ENCODE results near the gene ADGRD2.

The ADGRD2 gene

DNA sequence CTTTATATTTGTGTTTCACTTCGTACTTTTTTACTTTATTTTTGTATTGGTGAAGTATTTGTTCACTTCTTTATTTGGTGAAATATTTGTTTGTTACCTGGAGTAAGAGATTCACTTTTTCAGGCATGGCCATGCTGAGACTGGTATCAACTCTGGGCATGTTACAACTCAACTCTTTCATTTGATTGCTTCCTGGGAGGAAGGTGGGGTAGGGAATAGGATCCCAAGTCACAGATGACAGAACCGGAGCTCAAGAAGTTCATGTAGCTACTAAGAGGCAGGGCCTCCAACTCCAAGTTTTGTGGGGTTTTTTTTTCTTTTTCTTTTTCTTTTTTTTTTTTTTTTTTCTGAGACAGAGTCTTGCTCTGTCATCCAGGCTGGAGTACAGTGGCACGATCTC, 6.1 kb upstream of the ADGRD2 start:
- Histone ChIP-seq H3K18ac (ENCODE audit: low read length) (no peak overlapping the region), H2BK5ac (ENCODE audit: low read length) (no peak overlapping the region), H4K8ac (ENCODE audit: low read depth, low read length) (no peak overlapping the region), H3K4me2 (ENCODE audit: low read length) (no peak overlapping the region), H3K4ac (ENCODE audit: low read depth, low read length) (no peak overlapping the region), H3K4me3 (ENCODE audit: low read length) (no peak overlapping the region), H3K56ac (ENCODE audit: low read length) (no peak overlapping the region), H3K23ac (ENCODE audit: low read length) (no peak overlapping the region), H3K4me1 (ENCODE audit: control insufficient read depth, low read depth, low read length) (no peaks in the 10 kb centered on the region), H3K36me3 (ENCODE audit: control insufficient read depth, insufficient read depth, low read length) (no peaks in the 10 kb centered on the region), H3K27me3 (ENCODE audit: insufficient read depth, low read length, poor library complexity) (no peaks in the 10 kb centered on the region), H3K9ac (ENCODE audit: low read length) (no peak overlapping the region), H2BK120ac (ENCODE audit: low read depth, low read length) (no peak overlapping the region), H3K27ac (ENCODE audit: low read depth, low read length) (no peak overlapping the region), H4K5ac (ENCODE audit: low read length) (no peak overlapping the region), H2BK15ac (replicated peaks; ENCODE audit: low read depth) (no peak overlapping the region), H2AK5ac (ENCODE audit: low read length) (no peak overlapping the region), H3K79me2 (ENCODE audit: control insufficient read depth, insufficient read depth, low read length) (no peaks in the 10 kb centered on the region), H3K79me1 (ENCODE audit: low read length) (no peaks in the 10 kb centered on the region)
- no CpG with 5 or more reads among the region's 3 CpGs for WGBS (ENCODE audit: extremely low coverage, insufficient coverage, low lambda C conversion rate)
- DNase-seq = no peak

DNA sequence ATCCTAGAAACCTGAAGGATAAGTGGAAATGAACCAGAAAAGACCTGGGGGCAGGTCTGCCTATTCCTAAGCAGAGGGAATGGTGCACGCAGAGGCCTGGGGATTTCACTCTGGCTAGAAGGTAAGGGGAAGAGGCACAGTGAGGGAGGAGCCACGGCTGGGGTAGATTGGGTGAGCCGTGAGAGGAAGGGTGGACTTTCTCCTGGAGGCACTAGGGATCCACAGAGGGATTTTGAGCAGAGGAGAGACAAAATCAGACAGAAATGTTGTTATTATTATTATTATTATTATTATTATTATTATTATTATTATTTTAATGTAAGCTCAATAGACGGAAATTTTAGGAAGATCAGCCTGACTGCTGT, 3.0 kb upstream of the ADGRD2 start:
- Histone ChIP-seq H3K4me2 (ENCODE audit: low read length) (no peak overlapping the region), H3K79me2 (ENCODE audit: control insufficient read depth, insufficient read depth, low read length) (no peaks in the 10 kb centered on the region), H3K23ac (ENCODE audit: low read length) (no peak overlapping the region), H2BK120ac (ENCODE audit: low read depth, low read length) (no peak overlapping the region), H3K18ac (ENCODE audit: low read length) (no peak overlapping the region), H3K27me3 (ENCODE audit: insufficient read depth, low read length, poor library complexity) (no peaks in the 10 kb centered on the region), H4K8ac (ENCODE audit: low read depth, low read length) (no peak overlapping the region), H3K9ac (ENCODE audit: low read length) (no peak overlapping the region), H3K27ac (ENCODE audit: low read depth, low read length) (no peak overlapping the region), H3K4me1 (ENCODE audit: control insufficient read depth, low read depth, low read length) (peaks cover 4% of the 10 kb centered on the region), H2AK5ac (ENCODE audit: low read length) (no peak overlapping the region), H3K36me3 (ENCODE audit: control insufficient read depth, insufficient read depth, low read length) (no peaks in the 10 kb centered on the region), H4K5ac (ENCODE audit: low read length) (no peak overlapping the region), H2BK15ac (replicated peaks; ENCODE audit: low read depth) (no peak overlapping the region), H3K56ac (ENCODE audit: low read length) (no peak overlapping the region), H2BK5ac (ENCODE audit: low read length) (no peak overlapping the region), H3K4ac (ENCODE audit: low read depth, low read length) (no peak overlapping the region), H3K4me3 (ENCODE audit: low read length) (no peak overlapping the region), H3K79me1 (ENCODE audit: low read length) (no peaks in the 10 kb centered on the region)
- DNase-seq = no peak
- no CpG with 5 or more reads among the region's 4 CpGs for WGBS (ENCODE audit: extremely low coverage, insufficient coverage, low lambda C conversion rate)

DNA sequence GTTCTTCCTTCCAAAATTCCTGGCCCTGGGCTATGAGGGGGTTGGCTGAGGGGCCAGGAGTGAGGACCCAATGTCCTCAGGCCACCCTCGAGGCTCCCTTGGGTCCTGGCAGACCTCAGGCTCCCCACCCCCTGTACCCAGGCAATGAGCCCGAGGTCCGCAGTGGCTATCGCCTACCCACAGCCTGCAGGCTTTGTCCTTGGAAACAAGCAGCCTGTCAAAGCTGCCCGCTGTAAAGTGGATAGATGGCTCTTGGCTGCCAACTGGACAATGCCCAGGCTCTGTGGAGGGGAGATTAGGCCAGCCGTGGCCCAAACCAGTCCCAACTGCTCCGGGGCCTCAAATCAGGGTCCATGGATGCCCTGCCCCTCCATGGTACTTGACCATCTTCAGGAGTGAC, 2.2 kb upstream of the ADGRD2 start:
- Histone ChIP-seq H2BK15ac (replicated peaks; ENCODE audit: low read depth) (no peak overlapping the region), H4K8ac (ENCODE audit: low read depth, low read length) (no peak overlapping the region), H3K79me1 (ENCODE audit: low read length) (no peaks in the 10 kb centered on the region), H3K27ac (ENCODE audit: low read depth, low read length) (no peak overlapping the region), H3K4me2 (ENCODE audit: low read length) (no peak overlapping the region), H3K18ac (ENCODE audit: low read length) (no peak overlapping the region), H3K56ac (ENCODE audit: low read length) (no peak overlapping the region), H2BK5ac (ENCODE audit: low read length) (no peak overlapping the region), H3K4me1 (ENCODE audit: control insufficient read depth, low read depth, low read length) (peaks cover 4% of the 10 kb centered on the region), H3K4ac (ENCODE audit: low read depth, low read length) (no peak overlapping the region), H3K23ac (ENCODE audit: low read length) (no peak overlapping the region), H3K79me2 (ENCODE audit: control insufficient read depth, insufficient read depth, low read length) (no peaks in the 10 kb centered on the region), H3K36me3 (ENCODE audit: control insufficient read depth, insufficient read depth, low read length) (no peaks in the 10 kb centered on the region), H2BK120ac (ENCODE audit: low read depth, low read length) (no peak overlapping the region), H4K5ac (ENCODE audit: low read length) (no peak overlapping the region), H2AK5ac (ENCODE audit: low read length) (no peak overlapping the region), H3K9ac (ENCODE audit: low read length) (no peak overlapping the region), H3K4me3 (ENCODE audit: low read length) (no peak overlapping the region), H3K27me3 (ENCODE audit: insufficient read depth, low read length, poor library complexity) (no peaks in the 10 kb centered on the region)
- WGBS (ENCODE audit: extremely low coverage, insufficient coverage, low lambda C conversion rate) = no CpG with 5 or more reads among the region's 7 CpGs
- DNase-seq = no peak

DNA sequence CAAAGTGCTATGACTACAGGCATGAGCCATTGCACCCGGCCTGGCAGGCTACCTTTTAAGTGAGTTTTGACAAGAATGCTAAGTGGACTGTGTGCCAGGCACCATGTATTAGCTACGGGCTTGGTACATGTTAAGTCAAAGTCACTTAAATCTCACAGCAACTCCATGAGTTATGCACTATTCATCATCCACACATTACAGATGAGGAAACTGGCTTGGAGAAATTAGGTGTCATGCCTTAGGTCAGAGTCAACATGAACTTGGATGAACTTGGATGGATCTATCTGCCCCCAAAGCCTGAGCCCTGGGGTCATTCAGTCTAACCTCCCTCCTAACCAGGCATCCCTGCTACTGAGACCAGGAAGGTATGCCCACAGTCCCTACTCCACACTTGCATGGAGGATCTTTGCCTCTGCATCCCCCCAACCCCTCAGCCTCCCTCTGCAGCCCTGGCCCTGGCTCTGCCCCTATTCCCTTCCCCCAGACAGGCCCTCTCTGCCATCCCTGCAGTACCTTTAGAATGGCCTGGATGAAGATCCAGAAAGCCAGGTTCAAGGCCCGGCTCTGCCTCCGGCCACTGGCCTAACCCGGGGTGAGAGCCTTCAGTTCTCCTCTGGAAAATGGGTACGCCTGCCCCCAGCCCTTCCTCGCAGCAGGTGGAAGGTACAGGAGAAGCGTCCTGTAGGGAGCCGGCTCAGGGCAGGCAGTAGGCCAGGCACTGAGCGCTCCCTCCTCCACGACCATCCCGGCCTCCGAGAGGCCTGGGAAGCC, 685 bp upstream of the ADGRD2 start:
- H3K4ac ChIP-seq (ENCODE audit: low read depth, low read length) = no peak overlapping the region
- H2BK120ac ChIP-seq (ENCODE audit: low read depth, low read length) = no peak overlapping the region
- H3K56ac ChIP-seq (ENCODE audit: low read length) = no peak overlapping the region

DNA sequence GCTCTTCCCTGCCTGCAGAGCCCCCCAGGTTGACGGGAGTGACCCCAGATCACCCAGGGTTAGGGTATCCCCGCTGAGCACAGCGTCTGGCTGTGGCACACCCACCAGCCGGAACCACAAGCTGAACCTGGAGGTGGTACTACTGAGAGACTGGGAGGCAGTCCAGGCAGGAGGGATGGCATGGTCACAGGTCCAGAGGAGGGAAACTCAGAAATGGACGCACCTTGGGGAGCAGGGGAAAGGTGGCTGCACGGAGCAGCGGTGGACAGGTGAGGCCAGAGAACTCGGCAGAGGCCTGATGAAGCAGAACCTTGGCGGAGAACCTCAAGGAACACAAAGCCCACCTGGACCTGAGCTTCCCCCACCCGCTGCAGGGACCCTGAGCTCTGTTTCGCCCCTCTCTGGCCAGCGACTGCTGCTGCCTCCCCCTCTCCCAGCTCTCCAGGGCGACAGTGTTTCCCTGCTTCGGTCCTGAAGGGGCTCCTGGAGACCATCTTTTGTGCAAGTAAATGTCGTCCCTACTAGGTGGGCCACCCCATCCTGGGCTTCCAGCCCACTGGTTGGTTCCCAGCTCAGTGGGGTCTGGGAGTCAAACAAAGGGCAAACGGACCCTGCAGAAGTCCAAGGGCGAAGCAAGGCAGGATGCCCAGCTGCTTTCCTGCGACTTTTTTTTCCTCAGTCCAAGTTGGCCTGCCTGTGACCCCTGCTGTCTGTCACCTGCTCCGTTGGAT, 845 bp downstream of the ADGRD2 start:
- H3K9ac ChIP-seq (ENCODE audit: low read length) = peak overlapping the region; percentile 31
- H3K27ac ChIP-seq (ENCODE audit: low read depth, low read length) = no peak overlapping the region
- no peak for DNase-seq
- no peak overlapping the region for H2BK5ac ChIP-seq (ENCODE audit: low read length)
- no peak overlapping the region for H3K4me3 ChIP-seq (ENCODE audit: low read length)
- peak overlapping the region; percentile 63 for H3K4me2 ChIP-seq (ENCODE audit: low read length)
- WGBS (ENCODE audit: extremely low coverage, insufficient coverage, low lambda C conversion rate) = no CpG with 5 or more reads among the region's 19 CpGs
- H3K23ac ChIP-seq (ENCODE audit: low read length) = peak overlapping the region; percentile 25
- peak overlapping the region; percentile 72 for H3K56ac ChIP-seq (ENCODE audit: low read length)
- H4K5ac ChIP-seq (ENCODE audit: low read length) = no peak overlapping the region
- H2BK15ac ChIP-seq (replicated peaks; ENCODE audit: low read depth) = no peak overlapping the region
- no peak overlapping the region for H3K4ac ChIP-seq (ENCODE audit: low read depth, low read length)
- H3K4me1 ChIP-seq (ENCODE audit: control insufficient read depth, low read depth, low read length) = peaks cover 4% of the 10 kb centered on the region
- H2AK5ac ChIP-seq (ENCODE audit: low read length) = no peak overlapping the region
- H3K27me3 ChIP-seq (ENCODE audit: insufficient read depth, low read length, poor library complexity) = no peaks in the 10 kb centered on the region
- H4K8ac ChIP-seq (ENCODE audit: low read depth, low read length) = no peak overlapping the region
- no peaks in the 10 kb centered on the region for H3K79me2 ChIP-seq (ENCODE audit: control insufficient read depth, insufficient read depth, low read length)
- H2BK120ac ChIP-seq (ENCODE audit: low read depth, low read length) = no peak overlapping the region
- H3K36me3 ChIP-seq (ENCODE audit: control insufficient read depth, insufficient read depth, low read length) = no peaks in the 10 kb centered on the region
- no peaks in the 10 kb centered on the region for H3K79me1 ChIP-seq (ENCODE audit: low read length)
- no peak overlapping the region for H3K18ac ChIP-seq (ENCODE audit: low read length)

More for the DNA sequence above, 685 bp upstream of the ADGRD2 start:
- H3K23ac ChIP-seq (ENCODE audit: low read length) = no peak overlapping the region
- H2BK15ac ChIP-seq (replicated peaks; ENCODE audit: low read depth) = no peak overlapping the region
- H3K36me3 ChIP-seq (ENCODE audit: control insufficient read depth, insufficient read depth, low read length) = no peaks in the 10 kb centered on the region
- DNase-seq = no peak
- H3K4me2 ChIP-seq (ENCODE audit: low read length) = no peak overlapping the region
- H3K18ac ChIP-seq (ENCODE audit: low read length) = no peak overlapping the region
- H3K9ac ChIP-seq (ENCODE audit: low read length) = no peak overlapping the region
- peaks cover 4% of the 10 kb centered on the region for H3K4me1 ChIP-seq (ENCODE audit: control insufficient read depth, low read depth, low read length)
- no CpG with 5 or more reads among the region's 13 CpGs for WGBS (ENCODE audit: extremely low coverage, insufficient coverage, low lambda C conversion rate)
- no peaks in the 10 kb centered on the region for H3K79me1 ChIP-seq (ENCODE audit: low read length)
- H4K5ac ChIP-seq (ENCODE audit: low read length) = no peak overlapping the region
- no peak overlapping the region for H4K8ac ChIP-seq (ENCODE audit: low read depth, low read length)
- H3K4me3 ChIP-seq (ENCODE audit: low read length) = no peak overlapping the region
- H2AK5ac ChIP-seq (ENCODE audit: low read length) = no peak overlapping the region
- no peak overlapping the region for H2BK5ac ChIP-seq (ENCODE audit: low read length)
- no peak overlapping the region for H3K27ac ChIP-seq (ENCODE audit: low read depth, low read length)
- H3K27me3 ChIP-seq (ENCODE audit: insufficient read depth, low read length, poor library complexity) = no peaks in the 10 kb centered on the region
- no peaks in the 10 kb centered on the region for H3K79me2 ChIP-seq (ENCODE audit: control insufficient read depth, insufficient read depth, low read length)

Measured in mesendoderm (in vitro differentiated cells).